Measurements from ENCODE around the gene ATIC.

Gene ATIC

GRCh38 chr2:215361876-215362561 lies 50.2 kb downstream of the ATIC start:
- DNase-seq, result no peak

GRCh38 chr2:215362562-215362904 lies 50.7 kb downstream of the ATIC start:
- DNase-seq, result no peak

GRCh38 chr2:215363039-215363438 lies 51.2 kb downstream of the ATIC start:
- DNase-seq, result no peak

GRCh38 chr2:215363461-215364156 lies 51.8 kb downstream of the ATIC start:
- no peak for DNase-seq

- no peak for DNase-seq
These were observed 52.6 kb downstream of the ATIC start for GRCh38 chr2:215364157-215365155.

GRCh38 chr2:215365184-215365658 lies 53.4 kb downstream of the ATIC start:
- DNase-seq, result no peak

GRCh38 chr2:215366440-215367032 lies 54.7 kb downstream of the ATIC start:
- DNase-seq, result no peak

- no peak for DNase-seq
These were observed 56.0 kb downstream of the ATIC start for GRCh38 chr2:215367662-215368492.

GRCh38 chr2:215368493-215368809 lies 56.6 kb downstream of the ATIC start:
- no peak for DNase-seq

- no peak for DNase-seq
These were observed 57.4 kb downstream of the ATIC start for GRCh38 chr2:215369181-215369760.

- DNase-seq, result no peak
These were observed 58.5 kb downstream of the ATIC start for GRCh38 chr2:215370112-215370965.

GRCh38 chr2:215371915-215372897 lies 60.3 kb downstream of the ATIC start:
- no peak for DNase-seq

- DNase-seq, result no peak
These were observed 61.2 kb downstream of the ATIC start for GRCh38 chr2:215372968-215373649.

- no peak for DNase-seq
These were observed 62.1 kb downstream of the ATIC start for GRCh38 chr2:215374002-215374401.

GRCh38 chr2:215374642-215375466 lies 63.0 kb downstream of the ATIC start:
- no peak for DNase-seq

GRCh38 chr2:215375467-215375830 lies 63.6 kb downstream of the ATIC start:
- DNase-seq, result no peak

- no peak for DNase-seq
These were observed 64.4 kb downstream of the ATIC start for GRCh38 chr2:215376103-215376780.

All from stimulated activated CD4-positive, alpha-beta T cell treated with anti-CD3 and anti-CD28 coated beads, Interleukin-4, amount 100 ng/mL, for 24 hours (primary cell).